GM12878 (cell line): ENCODE measurements around the gene TTLL11. TPM values are rescaled to one million over a fixed set of nuclear protein-coding genes. Genes with fewer than 3 reads are reported as not detected.

Source experiments
- ATAC-seq: fragments of 200-7000 bp; cut with Tn5 transposase; 3 replicates; pipeline ENCODE4 v1.9.1; 2020; ENCODE audit warnings: mild to moderate bottlenecking, moderate library complexity
- BruUV-seq: library from RNA; stranded (reverse); fragments of 400-500 nt; replicated peaks from 2 replicates; lab custom pipeline; 2021; lab: Mats Ljungman, UMichigan
- CTCF ChIA-PET: fragments of 300-600 bp; sonication (Branson Sonifier 250); formaldehyde crosslinking; extraction: SDS; loops from one replicate; lab custom pipeline; 2021; ENCODE audit warnings: inconsistent platforms; lab: Yijun Ruan, JAX
- POLR2A ChIA-PET: fragments of 350-600 bp; formaldehyde crosslinking; extraction: SDS; loops from one replicate; lab custom pipeline; 2021; ENCODE audit warnings: inconsistent platforms; lab: Charles Lee
- RAD21 ChIA-PET: fragments of 300-600 bp; sonication (Branson Sonifier 250); formaldehyde crosslinking; loops from one replicate; lab custom pipeline; 2023; ENCODE audit warnings: antibody characterized with exemption; ENCODE audit not compliant: unreplicated experiment; lab: Charles Lee
- SMC1A ChIA-PET: fragments of 300-600 bp; sonication (Branson Sonifier 250); formaldehyde crosslinking; loops from one replicate; lab custom pipeline; 2023; ENCODE audit not compliant: unreplicated experiment, uncharacterized antibody; lab: Charles Lee
- DNase-seq: peaks from one replicate; pipeline ENCODE4 v3.0.0-alpha.2; 2011; ENCODE audit warnings: low read depth, low spot score
- FAIRE-seq: peaks from 3 replicates; lab custom pipeline; 2011; peaks lifted over from hg19 to GRCh38; lab: Jason Lieb, UNC
- H2AFZ ChIP-seq: 2 replicates; pipeline ENCODE4 v1.6.0; 2011; ENCODE audit warnings: low read depth, low read length, control low read depth; ENCODE audit not compliant: control insufficient read depth
- H3K27ac ChIP-seq: 2 replicates; pipeline ENCODE4 v1.5.1; 2011; ENCODE audit warnings: control low read depth; ENCODE audit not compliant: control insufficient read depth, insufficient read depth
- H3K27me3 ChIP-seq, 2 experiments: replicated peaks in 1 of 2; 2 replicates each; pipeline versions ENCODE4 v1.6.0 to v1.6.1; 2011; ENCODE audit warnings: low read length in 1 of 2; ENCODE audit not compliant: control insufficient read depth in 2 of 2, insufficient read depth in 2 of 2
- H3K36me3 ChIP-seq, 2 experiments: 2 replicates each; pipeline ENCODE4 v1.5.1; 2011; ENCODE audit warnings: low read length in 1 of 2; ENCODE audit not compliant: control insufficient read depth in 2 of 2, insufficient read depth in 2 of 2
- H3K4me1 ChIP-seq: 2 replicates; pipeline ENCODE4 v1.6.1; 2011; ENCODE audit warnings: mild to moderate bottlenecking, low read length, moderate library complexity, mixed read lengths; ENCODE audit not compliant: control insufficient read depth, insufficient read depth
- H3K4me2 ChIP-seq: 2 replicates; pipeline ENCODE4 v1.6.0; 2011; ENCODE audit warnings: control low read depth; ENCODE audit not compliant: control insufficient read depth, insufficient read depth
- H3K4me3 ChIP-seq: fragments of 200-600 bp; sonication (generic); 2 replicates; pipeline ENCODE4 v1.5.1; 2016
- H3K79me2 ChIP-seq: 2 replicates; pipeline ENCODE4 v1.6.0; 2011; ENCODE audit warnings: low read length; ENCODE audit not compliant: control insufficient read depth, insufficient read depth
- H3K9ac ChIP-seq: 2 replicates; pipeline ENCODE4 v1.8.0; 2011; ENCODE audit warnings: low read length, control low read depth, mixed read lengths; ENCODE audit not compliant: control insufficient read depth, insufficient read depth
- H3K9me3 ChIP-seq: replicated peaks from 3 replicates; pipeline ENCODE4 v1.5.1; 2011; ENCODE audit warnings: mild to moderate bottlenecking, low read length; ENCODE audit not compliant: control insufficient read depth, insufficient read depth
- H4K20me1 ChIP-seq: 2 replicates; pipeline ENCODE4 v1.6.0; 2011; ENCODE audit not compliant: control insufficient read depth, insufficient read depth
- CEBPB ChIP-seq, 2 experiments: fragments of 150-350 bp in 1 of 2; IDR thresholded peaks; 2 replicates each; pipeline ENCODE4 v1.6.1; 2012 to 2014; ENCODE audit warnings: low read depth in 2 of 2, low read length in 2 of 2, borderline replicate concordance in 1 of 2, inconsistent platforms in 1 of 2
- EGR1 ChIP-seq, 2 experiments: IDR thresholded peaks; 1 replicate in 1 of 2; 2 replicates in 1 of 2; pipeline ENCODE4 v1.6.1; 2011 to 2012; ENCODE audit warnings: low read depth in 2 of 2, low read length in 2 of 2, borderline replicate concordance in 1 of 2, mild to moderate bottlenecking in 1 of 2, moderate library complexity in 1 of 2
- ELK1 ChIP-seq: IDR thresholded peaks from 2 replicates; pipeline ENCODE4 v1.6.1; 2012; ENCODE audit warnings: low read depth, low read length, improper control_type of control experiment
- HCFC1 ChIP-seq: fragments of 150-350 bp; IDR thresholded peaks from 2 replicates; pipeline ENCODE4 v1.6.1; 2014; ENCODE audit warnings: low read length
- IRF5 ChIP-seq: fragments of 450-650 bp; IDR thresholded peaks from 2 replicates; pipeline ENCODE4 v1.6.1; 2017; ENCODE audit warnings: borderline replicate concordance
- MLLT1 ChIP-seq: fragments of 450-650 bp; IDR thresholded peaks from 2 replicates; pipeline ENCODE4 v1.6.1; 2016; ENCODE audit warnings: mild to moderate bottlenecking
- POLR2AphosphoS5 ChIP-seq: IDR thresholded peaks from 2 replicates; pipeline ENCODE4 v1.6.1; 2011; ENCODE audit warnings: mild to moderate bottlenecking, low read length, inconsistent platforms
- PRDM15 ChIP-seq: fragments of 450-650 bp; formaldehyde crosslinking; IDR thresholded peaks from 2 replicates; pipeline ENCODE4 v1.4.0; 2020; ENCODE audit warnings: mild to moderate bottlenecking, moderate library complexity
- RAD21 ChIP-seq: IDR thresholded peaks from 2 replicates; pipeline ENCODE4 v1.6.1; 2011; ENCODE audit warnings: mild to moderate bottlenecking, low read depth, low read length, moderate library complexity; ENCODE audit not compliant: insufficient read depth
- RUNX3 ChIP-seq: IDR thresholded peaks from 2 replicates; pipeline ENCODE4 v1.6.1; 2012; ENCODE audit warnings: low read length, inconsistent platforms
- SIX5 ChIP-seq: IDR thresholded peaks from 2 replicates; pipeline ENCODE4 v1.6.1; 2011; ENCODE audit warnings: mild to moderate bottlenecking, low read depth, low read length, moderate library complexity; ENCODE audit not compliant: severe bottlenecking
- SPI1 ChIP-seq: IDR thresholded peaks from 2 replicates; pipeline ENCODE4 v1.6.1; 2011; ENCODE audit warnings: low read depth, mild to moderate bottlenecking, low read length, moderate library complexity, borderline replicate concordance; ENCODE audit not compliant: insufficient read depth
- WGBS: methylation state at CpG from one replicate; pipeline ENCODE4 v1.1.6; 2016; ENCODE audit warnings: low lambda C conversion rate; ENCODE audit not compliant: insufficient replicate concordance, insufficient coverage; ENCODE audit errors: missing lambda C conversion rate; 5-methylcytosine and 5-hydroxymethylcytosine counted together
- in situ Hi-C: fragments of 300-500 bp; cut with MboI; formaldehyde crosslinking; loops from 9 replicates; pipeline ENCODE4 v1.14.3; 2018; ENCODE audit warnings: mixed read lengths
- intact Hi-C: fragments of 100-400 bp; cut with micrococcal nuclease; formaldehyde crosslinking; loops from one replicate; pipeline ENCODE4 v1.14.2; 2022; ENCODE audit not compliant: unreplicated experiment
- polyA plus RNA-seq, 11 experiments: library from polyadenylated mRNA; depleted of rRNA in 4 of 11; unstranded in 6 of 11; stranded (reverse) in 5 of 11; fragments of >200 nt; fragmentation: Nextera tagmentation in 4 of 11; fragmentation: Illumina TruSeq in 1 of 11; extraction: Ambion mirVana in 4 of 11; extraction: Trizol in 1 of 11; gene quantifications; 1 replicate in 1 of 11; 2 replicates in 10 of 11; pipeline versions ENCODE4 v1.2.1 to v1.2.3, GENCODE V29; 2011 to 2016; ENCODE audit warnings: inconsistent platforms in 2 of 11, missing spikeins in 2 of 11, low read depth in 1 of 11
- total RNA-seq, 4 experiments: library from RNA; depleted of rRNA in 3 of 4; stranded (reverse); fragments of >200 nt in 3 of 4; fragmentation: Illumina TruSeq in 1 of 4; extraction: Trizol in 1 of 4; gene quantifications; 2 replicates each; pipeline versions ENCODE4 v1.2.1 to v1.2.3, GENCODE V29; 2013 to 2021

TTLL11 gene
- total and polyA plus RNA-seq, 10 of the 15 experiments (the other 5 are each of a cell fraction or from before 2014, with no cell fraction given), result 1.2 to 3.7 (median 2.9) TPM

DNA sequence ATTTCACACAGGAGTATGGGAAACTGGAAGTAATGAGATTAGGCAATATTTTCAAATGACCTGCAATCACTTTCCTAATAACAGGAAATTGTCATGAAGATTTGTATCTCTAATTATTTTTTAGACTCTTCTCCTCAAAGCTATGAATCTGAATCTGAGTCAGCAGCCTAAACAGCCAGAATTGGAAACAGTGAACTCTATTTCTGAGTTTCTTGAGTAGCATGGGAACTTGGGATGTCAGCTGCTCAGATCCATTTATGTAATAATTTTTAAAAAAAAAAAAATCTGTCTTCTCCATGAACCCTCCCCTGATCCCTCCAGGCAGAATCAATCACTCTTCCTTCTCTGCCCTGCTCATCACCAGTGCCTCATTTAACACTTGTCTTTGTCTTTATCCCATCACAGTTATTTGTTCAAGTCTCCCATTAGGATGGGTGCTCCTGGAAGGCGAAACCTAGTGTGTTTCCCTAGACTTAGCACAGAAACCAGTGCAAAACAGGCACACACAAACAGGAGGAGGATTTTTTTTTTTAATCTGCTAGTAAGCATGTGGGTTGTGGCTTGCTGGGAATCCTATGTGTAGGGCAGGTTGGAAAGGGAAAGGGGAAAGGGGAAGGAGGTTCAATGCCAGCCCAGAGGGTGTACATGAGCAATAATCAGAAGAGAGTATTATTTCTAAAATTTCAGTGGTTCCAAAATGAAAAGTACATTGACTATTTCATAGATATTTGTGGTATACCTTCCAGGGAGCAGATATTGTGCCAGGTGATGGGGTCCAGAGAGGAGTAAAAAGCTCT, 186.8 kb downstream of the TTLL11 start (continued):
- TF ChIP-seq PRDM15 (CRISPR knock-in tag), result no peak
- TF ChIP-seq SIX5, result no peak
- no peak for TF ChIP-seq ELK1

DNA sequence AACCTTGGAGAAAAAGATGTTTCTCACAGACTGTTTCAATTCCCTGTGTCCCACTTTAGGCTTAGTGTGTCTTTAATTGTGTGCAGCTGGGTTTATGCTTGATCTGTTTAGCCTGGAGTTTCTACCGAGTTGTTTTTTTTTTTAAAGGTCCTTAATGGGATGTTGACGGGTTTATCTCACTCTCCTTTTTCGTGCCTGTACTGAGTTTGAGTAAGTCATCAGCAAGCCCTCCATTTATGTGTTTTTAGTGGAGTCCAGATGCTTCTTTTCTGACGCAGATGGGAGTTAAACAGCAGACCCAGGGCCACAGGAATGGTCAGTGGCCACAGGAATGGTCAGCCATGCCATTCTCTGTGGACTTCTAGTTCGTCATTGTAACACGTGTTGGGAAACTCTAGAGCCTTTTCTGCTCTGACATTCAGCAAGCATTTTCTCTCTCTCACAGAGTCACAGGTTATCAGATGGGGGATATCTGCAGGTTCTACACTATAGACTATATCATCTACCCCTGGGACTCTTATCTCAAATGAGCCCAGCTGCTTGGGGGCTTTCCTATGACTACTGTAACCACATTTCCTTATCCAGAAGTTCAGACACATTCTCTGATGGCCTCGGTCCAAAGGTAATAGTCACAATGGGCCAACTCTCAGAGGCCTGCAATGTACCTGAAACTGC, 190.5 kb downstream of the TTLL11 start:
- Histone ChIP-seq H2AFZ (no peak overlapping the region), H3K79me2 (no peaks in the 10 kb centered on the region), H3K4me3 (no peak overlapping the region), H3K4me2 (no peak overlapping the region), H3K9me3 (no peaks in the 10 kb centered on the region; the same call in 1 of the 3 replicates)
- intact Hi-C loops, result no loop called here
- peak; percentile 15 for DNase-seq
- RAD21 ChIA-PET, result no interaction called here
- CTCF ChIA-PET, result no interaction called here
- SMC1A ChIA-PET, result no interaction called here
- TF ChIP-seq CEBPB (IDR thresholded peaks at IDR 0.05; ENCODE audit: borderline replicate concordance in 1 of 2, low read depth in 2 of 2, low read length in 2 of 2), result no peak
- TF ChIP-seq MLLT1, result no peak
- TF ChIP-seq RUNX3, result peak; percentile 28; the same call in 1 of the 2 replicates
- no peak for TF ChIP-seq EGR1 (IDR thresholded peaks at IDR 0.05; ENCODE audit: borderline replicate concordance in 1 of 2, low read depth in 2 of 2, low read length in 2 of 2)
- no peak for TF ChIP-seq SPI1
- TF ChIP-seq IRF5, result no peak
- no peak for TF ChIP-seq RAD21
- TF ChIP-seq POLR2AphosphoS5, result no peak
- TF ChIP-seq HCFC1, result no peak
- TF ChIP-seq, all 136 proteins: peak for 1
- 12% methylated on average over 7 of the region's 7 CpGs for WGBS
- in situ Hi-C loops, result no loop called here
- Histone ChIP-seq H3K36me3 (no peaks in the 10 kb centered on the region), H4K20me1 (no peaks in the 10 kb centered on the region), H3K27me3 (no peaks in the 10 kb centered on the region), H3K4me1 (no peaks in the 10 kb centered on the region), H3K9ac (no peak overlapping the region), H3K27ac (no peak overlapping the region)
- FAIRE-seq, result no peak
- no peak; the same call in 1 of the 3 replicates for ATAC-seq
- POLR2A ChIA-PET, result no interaction called here
- no TSS peak for BruUV-seq
